HepG2 (cell line): ENCODE data around the gene PRPSAP1. TPM values are rescaled to one million over a fixed set of nuclear protein-coding genes. Genes with fewer than 3 reads are reported as not detected.

Source experiments
- CENPX ChIP-seq: sonication (generic); formaldehyde crosslinking; IDR thresholded peaks from 2 replicates; pipeline ENCODE4 v1.9.0; 2021; ENCODE audit warnings: mild to moderate bottlenecking, missing genetic modification reagents, moderate library complexity
- KAT7 ChIP-seq: IDR thresholded peaks from 2 replicates; pipeline ENCODE4 v1.6.1; 2018; ENCODE audit warnings: borderline replicate concordance, missing compliant biosample characterization
- KDM2A ChIP-seq: sonication (generic); formaldehyde crosslinking; IDR thresholded peaks from 2 replicates; pipeline ENCODE4 v1.4.0; 2020; ENCODE audit warnings: low read depth, missing genetic modification reagents, borderline replicate concordance
- KDM3A ChIP-seq: IDR thresholded peaks from 2 replicates; pipeline ENCODE4 v1.6.1; 2018; ENCODE audit warnings: low read depth, missing compliant biosample characterization
- SIX4 ChIP-seq: sonication (generic); formaldehyde crosslinking; IDR thresholded peaks from 2 replicates; pipeline ENCODE4 v1.4.0; 2020; ENCODE audit warnings: missing genetic modification reagents
- TEAD2 ChIP-seq: sonication (generic); formaldehyde crosslinking; IDR thresholded peaks from 2 replicates; pipeline ENCODE4 v1.9.0; 2021; ENCODE audit warnings: missing genetic modification reagents
- ZNF543 ChIP-seq: sonication (generic); formaldehyde crosslinking; IDR thresholded peaks from 2 replicates; pipeline ENCODE4 v1.4.0; 2020; ENCODE audit warnings: mild to moderate bottlenecking, missing genetic modification reagents
- ZNF547 ChIP-seq: sonication (generic); formaldehyde crosslinking; IDR thresholded peaks from 2 replicates; pipeline ENCODE4 v1.5.1; 2020; ENCODE audit warnings: mild to moderate bottlenecking, missing genetic modification reagents
- ZNF644 ChIP-seq: IDR thresholded peaks from 2 replicates; pipeline ENCODE4 v1.6.1; 2016; ENCODE audit warnings: low read depth
- polyA plus RNA-seq, 8 experiments: library from polyadenylated mRNA; depleted of rRNA in 3 of 8; stranded (reverse) in 7 of 8; unstranded in 1 of 8; fragments of >200 nt; fragmentation: Illumina TruSeq in 4 of 8; extraction: Trizol in 4 of 8; gene quantifications; 2 replicates each; pipeline versions ENCODE4 v1.2.1 to v1.2.3, GENCODE V29; 2011 to 2016; ENCODE audit warnings: low read depth in 4 of 8, missing spikeins in 1 of 8, mixed read lengths in 1 of 8; ENCODE audit not compliant: insufficient read depth in 1 of 8
- total RNA-seq, 5 experiments: library from RNA; depleted of rRNA; stranded (reverse); fragments of >200 nt; fragmentation: Illumina TruSeq; extraction: Trizol; gene quantifications; 2 replicates each; pipeline ENCODE4 v1.2.3, GENCODE V29; 2016; ENCODE audit warnings: low read depth in 1 of 5
- TF ChIP-seq, protein P1 (sequence below): sonication (generic); formaldehyde crosslinking; IDR thresholded peaks from 2 replicates; pipeline ENCODE4 v1.8.1; 2023; ENCODE audit warnings: missing genetic modification reagents, inconsistent platforms, borderline replicate concordance
- TF ChIP-seq, protein P2 (sequence below): sonication (generic); formaldehyde crosslinking; IDR thresholded peaks from 2 replicates; pipeline ENCODE4 v1.4.0; 2020; ENCODE audit warnings: mild to moderate bottlenecking, missing genetic modification reagents, borderline replicate concordance
- TF ChIP-seq, protein P3 (sequence below): sonication (generic); formaldehyde crosslinking; IDR thresholded peaks from 2 replicates; pipeline ENCODE4 v1.8.1; 2023; ENCODE audit warnings: mild to moderate bottlenecking, missing genetic modification reagents
- TF ChIP-seq, protein P4 (sequence below): sonication (generic); formaldehyde crosslinking; IDR thresholded peaks from 2 replicates; pipeline ENCODE4 v1.4.0; 2020; ENCODE audit warnings: mild to moderate bottlenecking, missing genetic modification reagents
- TF ChIP-seq, protein P5 (sequence below): sonication (generic); formaldehyde crosslinking; IDR thresholded peaks from 2 replicates; pipeline ENCODE4 v1.4.0; 2020; ENCODE audit warnings: missing genetic modification reagents
- TF ChIP-seq, protein P6 (sequence below): sonication (generic); formaldehyde crosslinking; IDR thresholded peaks from 2 replicates; pipeline ENCODE4 v1.8.0; 2022; ENCODE audit warnings: low read depth, missing genetic modification reagents
- TF ChIP-seq, protein P7 (sequence below): sonication (generic); formaldehyde crosslinking; IDR thresholded peaks from 2 replicates; pipeline ENCODE4 v1.4.0; 2020; ENCODE audit warnings: missing genetic modification reagents
- TF ChIP-seq, protein P8 (sequence below): sonication (generic); formaldehyde crosslinking; IDR thresholded peaks from 2 replicates; pipeline ENCODE4 v1.8.1; 2023; ENCODE audit warnings: missing genetic modification reagents, mild to moderate bottlenecking, borderline replicate concordance

PRPSAP1 gene
- total and polyA plus RNA-seq, 2 of the 13 experiments (the other 11 are each of a cell fraction or from before 2014, with no cell fraction given), result 91.1 to 314 TPM

DNA sequence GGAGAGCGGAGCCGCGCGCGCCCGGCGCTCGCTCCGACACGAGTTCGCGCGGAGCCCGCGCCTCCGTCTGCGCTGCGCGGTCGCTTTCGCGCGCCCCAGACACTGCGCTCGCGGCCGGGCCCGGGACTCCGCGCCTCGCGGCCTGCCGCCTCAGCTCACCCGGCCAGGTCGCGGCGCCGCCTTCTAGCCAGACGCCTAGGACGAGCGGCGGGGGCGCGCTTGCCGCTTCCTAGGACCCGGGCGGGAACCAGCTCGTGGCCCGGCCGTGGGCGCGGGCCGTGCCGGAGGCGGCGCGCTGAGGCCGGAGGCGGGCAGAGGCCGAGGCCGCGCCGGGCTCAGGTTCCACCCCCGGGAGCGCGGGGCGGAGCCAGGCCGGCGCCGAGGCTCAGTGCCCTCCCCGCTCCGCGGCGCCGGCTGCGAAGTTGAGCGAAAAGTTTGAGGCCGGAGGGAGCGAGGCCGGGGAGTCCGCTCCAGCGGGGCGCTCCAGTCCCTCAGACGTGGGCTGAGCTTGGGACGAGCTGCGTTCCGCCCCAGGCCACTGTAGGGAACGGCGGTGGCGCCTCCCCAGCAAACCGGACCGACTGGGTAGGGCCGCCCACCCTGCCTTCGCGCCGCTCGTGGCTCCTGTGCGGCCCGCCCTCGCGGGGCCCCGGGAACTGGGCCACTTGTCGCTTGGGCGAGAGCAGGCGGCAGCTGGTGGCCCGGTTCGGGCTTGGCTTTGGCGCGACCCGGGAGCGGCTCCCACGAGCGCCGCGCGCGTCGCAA is 30.7 kb upstream of the PRPSAP1 start, which contains the start of gene SPHK1 (continued):
- TF ChIP-seq, protein P1, sequence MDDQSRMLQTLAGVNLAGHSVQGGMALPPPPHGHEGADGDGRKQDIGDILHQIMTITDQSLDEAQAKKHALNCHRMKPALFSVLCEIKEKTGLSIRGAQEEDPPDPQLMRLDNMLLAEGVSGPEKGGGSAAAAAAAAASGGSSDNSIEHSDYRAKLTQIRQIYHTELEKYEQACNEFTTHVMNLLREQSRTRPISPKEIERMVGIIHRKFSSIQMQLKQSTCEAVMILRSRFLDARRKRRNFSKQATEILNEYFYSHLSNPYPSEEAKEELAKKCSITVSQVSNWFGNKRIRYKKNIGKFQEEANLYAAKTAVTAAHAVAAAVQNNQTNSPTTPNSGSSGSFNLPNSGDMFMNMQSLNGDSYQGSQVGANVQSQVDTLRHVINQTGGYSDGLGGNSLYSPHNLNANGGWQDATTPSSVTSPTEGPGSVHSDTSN (CRISPR knock-in tag), result no peak
- 0 out of 2 replicates have a peak, but pooled peaks have one; percentile 9 for TF ChIP-seq SIX4
- TF ChIP-seq ZNF547, result peak; percentile 47; the same call in 1 of the 2 replicates
- TF ChIP-seq, protein P2, sequence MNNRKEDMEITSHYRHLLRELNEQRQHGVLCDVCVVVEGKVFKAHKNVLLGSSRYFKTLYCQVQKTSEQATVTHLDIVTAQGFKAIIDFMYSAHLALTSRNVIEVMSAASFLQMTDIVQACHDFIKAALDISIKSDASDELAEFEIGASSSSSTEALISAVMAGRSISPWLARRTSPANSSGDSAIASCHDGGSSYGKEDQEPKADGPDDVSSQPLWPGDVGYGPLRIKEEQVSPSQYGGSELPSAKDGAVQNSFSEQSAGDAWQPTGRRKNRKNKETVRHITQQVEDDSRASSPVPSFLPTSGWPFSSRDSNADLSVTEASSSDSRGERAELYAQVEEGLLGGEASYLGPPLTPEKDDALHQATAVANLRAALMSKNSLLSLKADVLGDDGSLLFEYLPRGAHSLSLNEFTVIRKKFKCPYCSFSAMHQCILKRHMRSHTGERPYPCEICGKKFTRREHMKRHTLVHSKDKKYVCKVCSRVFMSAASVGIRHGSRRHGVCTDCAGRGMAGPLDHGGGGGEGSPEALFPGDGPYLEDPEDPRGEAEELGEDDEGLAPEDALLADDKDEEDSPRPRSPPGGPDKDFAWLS (CRISPR knock-in tag), result 0 out of 2 replicates have a peak, but pooled peaks have one; percentile 14
- TF ChIP-seq, protein P3, sequence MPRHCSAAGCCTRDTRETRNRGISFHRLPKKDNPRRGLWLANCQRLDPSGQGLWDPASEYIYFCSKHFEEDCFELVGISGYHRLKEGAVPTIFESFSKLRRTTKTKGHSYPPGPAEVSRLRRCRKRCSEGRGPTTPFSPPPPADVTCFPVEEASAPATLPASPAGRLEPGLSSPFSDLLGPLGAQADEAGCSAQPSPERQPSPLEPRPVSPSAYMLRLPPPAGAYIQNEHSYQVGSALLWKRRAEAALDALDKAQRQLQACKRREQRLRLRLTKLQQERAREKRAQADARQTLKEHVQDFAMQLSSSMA (CRISPR knock-in tag), result no peak
- no peak for TF ChIP-seq KAT7 (CRISPR knock-in tag)
- TF ChIP-seq CENPX (CRISPR knock-in tag), result no peak
- TF ChIP-seq, protein P4, sequence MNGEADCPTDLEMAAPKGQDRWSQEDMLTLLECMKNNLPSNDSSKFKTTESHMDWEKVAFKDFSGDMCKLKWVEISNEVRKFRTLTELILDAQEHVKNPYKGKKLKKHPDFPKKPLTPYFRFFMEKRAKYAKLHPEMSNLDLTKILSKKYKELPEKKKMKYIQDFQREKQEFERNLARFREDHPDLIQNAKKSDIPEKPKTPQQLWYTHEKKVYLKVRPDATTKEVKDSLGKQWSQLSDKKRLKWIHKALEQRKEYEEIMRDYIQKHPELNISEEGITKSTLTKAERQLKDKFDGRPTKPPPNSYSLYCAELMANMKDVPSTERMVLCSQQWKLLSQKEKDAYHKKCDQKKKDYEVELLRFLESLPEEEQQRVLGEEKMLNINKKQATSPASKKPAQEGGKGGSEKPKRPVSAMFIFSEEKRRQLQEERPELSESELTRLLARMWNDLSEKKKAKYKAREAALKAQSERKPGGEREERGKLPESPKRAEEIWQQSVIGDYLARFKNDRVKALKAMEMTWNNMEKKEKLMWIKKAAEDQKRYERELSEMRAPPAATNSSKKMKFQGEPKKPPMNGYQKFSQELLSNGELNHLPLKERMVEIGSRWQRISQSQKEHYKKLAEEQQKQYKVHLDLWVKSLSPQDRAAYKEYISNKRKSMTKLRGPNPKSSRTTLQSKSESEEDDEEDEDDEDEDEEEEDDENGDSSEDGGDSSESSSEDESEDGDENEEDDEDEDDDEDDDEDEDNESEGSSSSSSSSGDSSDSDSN, result peak; percentile 78
- TF ChIP-seq, protein P5, sequence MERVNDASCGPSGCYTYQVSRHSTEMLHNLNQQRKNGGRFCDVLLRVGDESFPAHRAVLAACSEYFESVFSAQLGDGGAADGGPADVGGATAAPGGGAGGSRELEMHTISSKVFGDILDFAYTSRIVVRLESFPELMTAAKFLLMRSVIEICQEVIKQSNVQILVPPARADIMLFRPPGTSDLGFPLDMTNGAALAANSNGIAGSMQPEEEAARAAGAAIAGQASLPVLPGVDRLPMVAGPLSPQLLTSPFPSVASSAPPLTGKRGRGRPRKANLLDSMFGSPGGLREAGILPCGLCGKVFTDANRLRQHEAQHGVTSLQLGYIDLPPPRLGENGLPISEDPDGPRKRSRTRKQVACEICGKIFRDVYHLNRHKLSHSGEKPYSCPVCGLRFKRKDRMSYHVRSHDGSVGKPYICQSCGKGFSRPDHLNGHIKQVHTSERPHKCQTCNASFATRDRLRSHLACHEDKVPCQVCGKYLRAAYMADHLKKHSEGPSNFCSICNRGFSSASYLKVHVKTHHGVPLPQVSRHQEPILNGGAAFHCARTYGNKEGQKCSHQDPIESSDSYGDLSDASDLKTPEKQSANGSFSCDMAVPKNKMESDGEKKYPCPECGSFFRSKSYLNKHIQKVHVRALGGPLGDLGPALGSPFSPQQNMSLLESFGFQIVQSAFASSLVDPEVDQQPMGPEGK, result peak; percentile 31; the same call in 1 of the 2 replicates
- no peak for TF ChIP-seq KDM3A
- TF ChIP-seq ZNF644 (CRISPR knock-in tag), result no peak
- no peak for TF ChIP-seq TEAD2 (CRISPR knock-in tag)
- peak; percentile 56; the same call in 1 of the 2 replicates for TF ChIP-seq KDM2A
- TF ChIP-seq, protein P6, sequence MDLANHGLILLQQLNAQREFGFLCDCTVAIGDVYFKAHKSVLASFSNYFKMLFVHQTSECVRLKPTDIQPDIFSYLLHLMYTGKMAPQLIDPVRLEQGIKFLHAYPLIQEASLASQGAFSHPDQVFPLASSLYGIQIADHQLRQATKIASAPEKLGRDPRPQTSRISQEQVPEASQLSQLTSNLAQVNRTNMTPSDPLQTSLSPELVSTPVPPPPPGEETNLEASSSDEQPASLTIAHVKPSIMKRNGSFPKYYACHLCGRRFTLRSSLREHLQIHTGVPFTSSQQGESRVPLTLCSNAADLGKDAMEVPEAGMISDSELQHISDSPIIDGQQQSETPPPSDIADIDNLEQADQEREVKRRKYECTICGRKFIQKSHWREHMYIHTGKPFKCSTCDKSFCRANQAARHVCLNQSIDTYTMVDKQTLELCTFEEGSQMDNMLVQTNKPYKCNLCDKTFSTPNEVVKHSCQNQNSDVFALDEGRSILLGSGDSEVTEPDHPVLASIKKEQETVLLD (CRISPR knock-in tag), result peak; percentile 72; the same call in 1 of the 2 replicates
- TF ChIP-seq, protein P7, sequence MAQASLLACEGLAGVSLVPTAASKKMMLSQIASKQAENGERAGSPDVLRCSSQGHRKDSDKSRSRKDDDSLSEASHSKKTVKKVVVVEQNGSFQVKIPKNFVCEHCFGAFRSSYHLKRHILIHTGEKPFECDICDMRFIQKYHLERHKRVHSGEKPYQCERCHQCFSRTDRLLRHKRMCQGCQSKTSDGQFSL, result no peak
- no peak; the same call in 1 of the 2 replicates for TF ChIP-seq ZNF543 (CRISPR knock-in tag)
- TF ChIP-seq, protein P8, sequence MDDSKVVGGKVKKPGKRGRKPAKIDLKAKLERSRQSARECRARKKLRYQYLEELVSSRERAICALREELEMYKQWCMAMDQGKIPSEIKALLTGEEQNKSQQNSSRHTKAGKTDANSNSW (CRISPR knock-in tag), result no peak; the same call in 1 of the 2 replicates
